ENCODE data around the gene FBXL13.

The FBXL13 gene

DNA sequence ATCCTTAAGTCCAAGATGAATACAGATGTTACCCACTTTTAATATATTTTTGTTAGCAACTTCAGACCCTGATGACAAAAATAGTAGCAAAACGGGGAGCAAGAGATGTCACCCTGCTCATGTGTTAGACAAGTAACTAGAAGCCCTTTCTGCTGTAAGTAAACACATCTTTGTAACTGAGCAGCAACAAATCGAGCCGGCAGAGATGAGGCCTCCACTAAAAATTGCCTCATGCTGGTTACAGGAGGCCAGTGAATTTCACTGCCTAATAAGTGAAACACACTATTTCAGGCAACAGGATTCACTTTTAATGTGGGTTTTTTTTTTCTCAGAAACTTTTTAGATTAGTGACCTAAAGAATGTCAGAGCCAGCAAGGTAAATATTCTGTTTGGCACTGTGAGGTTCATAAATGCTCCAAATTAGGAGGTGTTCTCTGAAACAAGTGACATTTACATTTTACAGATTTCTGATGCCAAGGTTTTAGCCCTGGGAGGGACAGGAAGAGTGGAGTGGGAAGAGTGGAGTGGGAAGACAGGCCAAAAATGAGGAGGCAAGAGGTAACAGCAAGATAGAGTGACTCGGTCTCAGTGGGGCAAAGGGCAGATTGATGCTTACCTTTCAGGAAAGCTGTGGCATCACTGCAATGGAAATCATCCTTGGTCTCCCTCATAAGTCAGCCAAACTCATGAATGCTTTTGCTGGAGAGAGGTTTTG, 215.4 kb downstream of the FBXL13 start:
- TF ChIP-seq CTCF (IDR thresholded peaks at IDR 0.05; ENCODE audit: low read length) (no peak), EZH2 (IDR thresholded peaks at IDR 0.05; ENCODE audit: borderline replicate concordance, low read length) (no peak)
- H3K27me3 ChIP-seq (ENCODE audit: insufficient read depth, low read length) = no peaks in the 10 kb centered on the region; the same call in 1 of the 2 replicates
- H3K79me2 ChIP-seq (ENCODE audit: insufficient read depth, low read length) = no peaks in the 10 kb centered on the region
- no peak overlapping the region for H3K4me2 ChIP-seq (ENCODE audit: low read length)
- H4K20me1 ChIP-seq (ENCODE audit: insufficient read depth, low read length) = no peaks in the 10 kb centered on the region
- H3K4me1 ChIP-seq (ENCODE audit: insufficient read depth, low read length, severe bottlenecking) = no peaks in the 10 kb centered on the region
- no peaks in the 10 kb centered on the region for H3K9me2 ChIP-seq (ENCODE audit: low read depth, low read length)
- no peak overlapping the region for H3K4me3 ChIP-seq (ENCODE audit: low read depth, low read length, poor library complexity, severe bottlenecking)
- no peak overlapping the region for H2AFZ ChIP-seq (ENCODE audit: low read length)
- no peaks in the 10 kb centered on the region for H3F3A ChIP-seq (ENCODE audit: insufficient read depth, low read length)
- H3K36me3 ChIP-seq (ENCODE audit: insufficient read depth, low read length) = no peaks in the 10 kb centered on the region
- no peaks in the 10 kb centered on the region for H3K9me3 ChIP-seq (ENCODE audit: low read length)
- no peak overlapping the region for H3K9ac ChIP-seq (ENCODE audit: low read length)
- H3K27ac ChIP-seq (ENCODE audit: low read depth, low read length, poor library complexity, severe bottlenecking) = no peak overlapping the region

DNA sequence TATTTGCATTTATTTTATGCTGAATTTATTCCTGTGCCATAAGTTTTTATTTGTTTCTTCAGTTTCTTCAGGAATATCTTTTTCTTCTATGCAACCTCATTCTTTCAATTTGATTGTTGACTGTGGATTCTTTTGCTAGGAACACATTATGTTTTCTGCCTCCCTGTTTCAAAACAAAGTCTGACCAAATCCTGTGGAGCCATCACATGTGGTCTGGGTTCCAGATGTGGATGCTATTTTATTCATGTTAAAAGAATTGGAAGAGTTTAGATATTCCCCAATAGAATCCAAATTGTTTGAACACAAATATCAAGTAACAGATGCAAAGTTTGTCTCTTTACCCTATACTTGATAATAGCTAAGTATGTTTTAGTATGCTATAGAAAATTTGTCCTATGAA, 218.6 kb downstream of the FBXL13 start:
- Histone ChIP-seq H3K4me2 (ENCODE audit: low read length) (no peak overlapping the region), H3F3A (ENCODE audit: insufficient read depth, low read length) (no peaks in the 10 kb centered on the region), H3K9me3 (ENCODE audit: low read length) (no peaks in the 10 kb centered on the region), H3K4me1 (ENCODE audit: insufficient read depth, low read length, severe bottlenecking) (no peaks in the 10 kb centered on the region), H2AFZ (ENCODE audit: low read length) (no peak overlapping the region), H3K79me2 (ENCODE audit: insufficient read depth, low read length) (no peaks in the 10 kb centered on the region), H3K4me3 (ENCODE audit: low read depth, low read length, poor library complexity, severe bottlenecking) (no peak overlapping the region), H3K27ac (ENCODE audit: low read depth, low read length, poor library complexity, severe bottlenecking) (no peak overlapping the region), H3K9ac (ENCODE audit: low read length) (no peak overlapping the region), H3K9me2 (ENCODE audit: low read depth, low read length) (no peaks in the 10 kb centered on the region), H3K36me3 (ENCODE audit: insufficient read depth, low read length) (no peaks in the 10 kb centered on the region), H4K20me1 (ENCODE audit: insufficient read depth, low read length) (no peaks in the 10 kb centered on the region), H3K27me3 (ENCODE audit: insufficient read depth, low read length) (no peaks in the 10 kb centered on the region; the same call in 1 of the 2 replicates)
- no peak for TF ChIP-seq EZH2 (IDR thresholded peaks at IDR 0.05; ENCODE audit: borderline replicate concordance, low read length)

DNA sequence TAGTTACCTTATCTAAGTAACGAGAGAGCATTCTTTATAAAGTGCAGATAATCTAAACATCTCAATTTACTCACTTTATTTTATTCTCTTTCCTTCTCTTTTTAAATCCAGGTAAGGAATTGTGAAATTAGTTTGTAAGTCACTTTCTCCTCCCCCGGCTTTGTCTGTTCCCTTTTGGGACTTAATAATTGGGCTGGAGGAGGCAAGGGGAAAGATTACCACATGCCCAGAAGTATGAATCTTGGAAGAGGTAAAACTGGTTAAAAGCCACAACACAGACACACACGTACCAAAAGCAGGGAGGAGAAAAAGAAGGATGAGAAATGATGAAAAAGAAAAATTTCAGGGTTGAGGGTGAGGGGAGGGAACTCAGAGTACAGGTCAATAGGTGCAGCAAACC, 225.1 kb downstream of the FBXL13 start:
- no peaks in the 10 kb centered on the region for H3K9me2 ChIP-seq (ENCODE audit: low read depth, low read length)

More for the DNA sequence above, 225.1 kb downstream of the FBXL13 start:
- no peak overlapping the region for H2AFZ ChIP-seq (ENCODE audit: low read length)
- H3K9me3 ChIP-seq (ENCODE audit: low read length) = no peaks in the 10 kb centered on the region
- no peak overlapping the region for H3K4me3 ChIP-seq (ENCODE audit: low read depth, low read length, poor library complexity, severe bottlenecking)
- H3K9ac ChIP-seq (ENCODE audit: low read length) = no peak overlapping the region
- H3K79me2 ChIP-seq (ENCODE audit: insufficient read depth, low read length) = no peaks in the 10 kb centered on the region
- no peaks in the 10 kb centered on the region for H3K27me3 ChIP-seq (ENCODE audit: insufficient read depth, low read length)
- H3K4me1 ChIP-seq (ENCODE audit: insufficient read depth, low read length, severe bottlenecking) = no peaks in the 10 kb centered on the region
- H3F3A ChIP-seq (ENCODE audit: insufficient read depth, low read length) = no peaks in the 10 kb centered on the region
- no peak overlapping the region for H3K4me2 ChIP-seq (ENCODE audit: low read length)
- no peaks in the 10 kb centered on the region for H4K20me1 ChIP-seq (ENCODE audit: insufficient read depth, low read length)
- no peak for TF ChIP-seq CTCF (IDR thresholded peaks at IDR 0.05; ENCODE audit: low read length)
- no peak for TF ChIP-seq EZH2 (IDR thresholded peaks at IDR 0.05; ENCODE audit: borderline replicate concordance, low read length)
- no peaks in the 10 kb centered on the region for H3K36me3 ChIP-seq (ENCODE audit: insufficient read depth, low read length)
- H3K27ac ChIP-seq (ENCODE audit: low read depth, low read length, poor library complexity, severe bottlenecking) = no peak overlapping the region
